GM19025 (cell line): ENCODE results near the gene SDK2.
A peak's percentile ranks its signal among the peaks of the same experiment; 100 is the strongest.

Source experiments
- ATAC-seq: cut with Tn5 transposase; IDR thresholded peaks from one replicate; pipeline ENCODE4 v1.9.1; 2021; ENCODE audit warnings: mild to moderate bottlenecking, low read depth, moderate library complexity; ENCODE audit not compliant: unreplicated experiment

Gene SDK2

DNA sequence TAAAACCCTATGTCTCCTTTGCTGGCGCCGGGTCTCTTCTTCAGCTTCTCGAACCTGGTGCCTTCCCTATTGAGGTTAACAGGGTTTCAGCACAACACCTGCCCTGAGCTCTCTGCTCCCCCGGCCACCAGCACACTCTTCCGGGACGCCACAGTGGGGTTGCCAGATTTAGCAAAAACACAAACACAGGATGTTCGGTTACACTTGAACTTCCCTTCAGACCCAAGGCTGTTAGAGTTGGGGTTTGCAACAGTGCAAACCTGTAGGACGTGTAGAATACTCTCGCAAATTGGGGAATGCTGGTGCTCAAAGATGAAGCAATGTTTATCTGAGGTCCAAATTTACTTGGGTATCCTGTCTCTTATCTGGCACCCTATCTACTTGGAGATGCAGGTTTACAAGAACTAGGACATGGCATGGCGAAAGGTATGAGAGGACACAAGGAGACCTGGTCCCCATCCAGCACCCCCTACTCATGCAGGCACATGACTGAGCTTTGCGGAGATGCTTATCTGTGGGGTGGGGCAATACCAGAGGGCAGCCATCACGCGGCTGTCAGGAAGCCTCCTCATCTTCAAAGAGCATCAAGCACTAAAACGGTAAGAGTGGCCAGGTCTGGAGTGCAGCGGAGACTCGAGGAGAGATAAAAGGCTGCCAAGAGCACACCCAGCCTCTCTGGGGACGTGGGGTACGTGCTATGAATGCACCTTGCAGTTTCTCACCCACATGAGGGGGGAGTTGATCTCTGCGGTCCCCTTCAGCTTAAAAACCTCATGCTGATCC, 52.8 kb downstream of the SDK2 start:
- ATAC-seq, result peak; percentile 62

GRCh38 chr17:73589363-73589980, 54.8 kb downstream of the SDK2 start:
- no peak for ATAC-seq

- ATAC-seq, result no peak
Observed at GRCh38 chr17:73588891-73589290, 55.4 kb downstream of the SDK2 start.

GRCh38 chr17:73588301-73588846, 55.9 kb downstream of the SDK2 start:
- no peak for ATAC-seq

- ATAC-seq, result no peak
Observed at GRCh38 chr17:73586921-73587602, 57.2 kb downstream of the SDK2 start.

DNA sequence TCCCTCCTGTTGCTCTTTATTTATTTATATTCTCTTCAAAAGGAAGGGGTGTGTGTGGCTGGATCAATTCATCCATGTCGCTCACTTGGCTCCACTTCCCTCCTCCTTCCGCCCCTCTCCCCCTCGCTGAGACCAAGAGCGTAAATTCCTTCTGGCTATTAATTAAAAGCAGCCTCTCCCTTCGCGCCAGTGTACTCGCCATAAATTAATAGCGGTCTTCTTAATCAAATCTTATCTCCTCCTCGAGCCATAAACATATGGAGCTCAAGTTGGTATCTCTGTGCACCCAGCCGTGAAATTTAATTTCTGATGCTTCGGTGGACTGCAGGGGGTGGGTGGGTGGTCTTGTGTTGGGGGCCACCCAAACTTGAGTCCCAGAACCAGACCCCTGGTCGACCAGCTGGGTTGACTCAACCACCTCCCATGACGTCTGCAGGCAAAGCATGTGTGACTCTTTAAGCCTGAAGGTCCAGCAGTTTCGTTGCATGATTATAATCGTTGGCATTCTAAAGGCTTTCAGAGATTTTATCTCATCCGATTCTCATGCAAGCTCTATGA, 57.9 kb downstream of the SDK2 start:
- ATAC-seq, result no peak

DNA sequence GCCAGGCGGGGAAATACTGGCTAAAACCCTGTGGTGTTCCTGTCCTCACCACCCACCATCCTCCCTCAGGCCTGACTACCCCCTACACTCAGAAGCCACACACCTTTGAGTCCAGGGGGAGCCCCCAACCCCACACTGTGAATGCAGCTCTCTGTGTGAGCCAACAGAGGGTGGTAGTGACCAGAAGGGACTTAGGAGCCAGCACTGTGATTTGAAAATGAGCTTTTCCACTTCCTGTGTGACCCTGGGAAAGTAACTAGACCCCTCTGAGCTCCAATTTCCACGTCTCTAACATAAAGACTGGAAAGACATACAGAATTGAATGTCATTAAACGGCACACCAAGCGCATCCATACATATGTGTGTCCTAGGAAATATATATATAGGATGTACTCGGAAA, 58.7 kb downstream of the SDK2 start:
- ATAC-seq, result no peak

DNA sequence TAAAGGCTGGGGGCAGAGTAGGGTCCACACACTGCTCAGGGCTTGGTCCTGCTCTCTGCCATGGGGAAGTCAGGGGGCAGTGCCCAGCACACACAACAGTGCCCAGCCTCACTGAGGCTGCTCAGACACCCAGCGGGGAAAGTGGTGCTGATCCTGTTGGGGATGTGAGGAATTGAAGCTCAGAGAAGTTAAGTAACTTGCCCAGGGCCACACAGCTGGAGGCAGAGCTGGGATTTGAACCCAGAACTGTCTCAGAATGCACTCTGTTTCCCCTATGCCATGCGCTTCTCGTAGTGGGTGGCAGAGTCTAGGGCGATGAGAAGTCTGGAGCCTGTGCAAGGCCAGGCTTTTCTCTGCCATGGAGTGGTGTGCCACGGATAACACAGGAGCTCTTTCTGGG, 59.3 kb downstream of the SDK2 start:
- ATAC-seq, result no peak

DNA sequence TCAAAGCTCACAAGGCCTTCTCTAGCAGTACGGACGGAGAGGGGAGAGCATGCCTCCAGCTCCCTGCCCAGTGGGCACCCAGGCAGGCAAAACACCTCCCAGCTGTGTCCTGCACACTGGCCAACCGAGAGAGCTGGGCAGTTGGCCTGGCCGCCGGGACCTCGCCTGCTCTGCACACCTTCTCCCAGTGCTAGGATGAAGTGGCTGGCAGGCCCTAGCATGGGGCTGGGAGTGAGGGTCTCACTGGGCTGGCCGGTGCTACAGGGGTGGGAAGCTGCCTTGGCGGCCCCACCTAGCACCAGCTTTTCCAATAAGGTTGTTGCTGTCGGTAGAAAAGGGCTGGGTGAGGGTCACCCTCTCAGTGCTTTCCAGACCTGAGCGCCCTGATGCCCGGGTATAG, 60.2 kb downstream of the SDK2 start:
- ATAC-seq, result no peak

- no peak for ATAC-seq
Observed at GRCh38 chr17:73582821-73583220, 61.4 kb downstream of the SDK2 start.

DNA sequence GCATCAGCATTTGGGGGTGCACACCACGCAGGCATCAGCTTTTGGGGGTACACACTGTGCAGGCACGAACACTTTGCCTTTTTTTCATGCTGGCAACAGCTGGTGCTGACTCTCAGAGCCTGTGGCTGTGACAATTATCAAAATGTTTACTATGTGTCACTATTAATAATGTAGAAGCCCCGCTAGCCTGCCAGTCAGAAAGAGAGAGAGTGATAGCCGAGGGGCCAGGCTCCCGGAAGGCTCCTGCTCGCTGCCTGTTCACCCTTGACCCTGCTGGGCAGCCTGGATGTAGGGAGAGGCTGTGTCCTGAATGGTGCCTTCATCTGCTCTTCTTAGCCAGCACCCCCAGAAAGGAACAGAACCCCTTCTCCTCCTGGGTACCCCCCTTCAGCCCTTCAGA, 61.9 kb downstream of the SDK2 start:
- no peak for ATAC-seq

DNA sequence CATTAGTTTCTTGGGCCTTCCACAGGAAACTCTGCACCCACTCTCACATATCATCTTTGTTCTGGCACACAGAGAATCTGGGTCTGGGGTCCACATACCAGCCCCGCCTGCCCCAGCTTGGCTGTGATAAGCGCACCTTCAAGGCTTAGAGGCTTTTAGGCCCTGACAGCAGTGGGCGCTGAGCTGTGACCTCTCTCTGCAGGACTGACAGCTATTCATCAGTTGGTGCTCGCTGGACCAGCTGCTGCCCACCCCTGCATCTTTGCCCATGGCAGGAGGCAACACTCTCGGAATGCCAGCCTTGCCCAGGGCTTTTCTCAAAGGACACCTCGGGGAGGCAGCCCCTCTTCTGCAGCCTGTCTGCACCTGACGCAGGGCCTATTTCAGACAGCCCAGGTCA, 62.9 kb downstream of the SDK2 start:
- ATAC-seq, result no peak

GRCh38 chr17:73580073-73580710, 64.1 kb downstream of the SDK2 start:
- no peak for ATAC-seq

- ATAC-seq, result no peak
Observed at GRCh38 chr17:73576556-73577098, 67.6 kb downstream of the SDK2 start.

- no peak for ATAC-seq
Observed at GRCh38 chr17:73575470-73576221, 68.6 kb downstream of the SDK2 start.

- no peak for ATAC-seq
Observed at GRCh38 chr17:73571511-73572130, 72.6 kb downstream of the SDK2 start.

DNA sequence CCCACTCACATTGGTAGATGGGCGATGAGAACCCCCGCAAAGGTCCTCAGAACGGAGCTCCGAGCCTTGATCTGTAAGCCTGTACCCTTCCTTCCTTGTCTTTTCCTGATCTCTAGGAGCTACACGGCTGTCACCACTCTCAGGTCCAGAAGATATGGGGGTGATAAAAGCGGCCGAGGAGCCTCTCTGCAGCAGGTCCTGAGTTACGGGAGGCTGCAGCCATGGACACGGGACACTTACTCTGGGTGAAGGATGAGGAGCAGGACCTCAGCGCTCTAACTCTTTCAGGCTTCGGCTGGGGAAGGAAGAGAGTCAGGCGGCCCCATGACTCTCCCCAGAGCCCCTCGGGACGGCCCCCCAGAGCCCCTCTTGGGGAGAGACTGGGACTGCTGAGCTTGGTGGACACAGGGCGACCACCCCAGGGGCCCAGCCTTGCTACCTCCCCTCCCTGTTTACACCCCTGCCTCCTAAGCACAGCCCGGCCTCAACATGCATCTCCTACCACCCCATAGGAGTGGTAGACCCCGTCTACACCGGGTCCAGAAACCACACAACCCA, 74.4 kb downstream of the SDK2 start:
- no peak for ATAC-seq

DNA sequence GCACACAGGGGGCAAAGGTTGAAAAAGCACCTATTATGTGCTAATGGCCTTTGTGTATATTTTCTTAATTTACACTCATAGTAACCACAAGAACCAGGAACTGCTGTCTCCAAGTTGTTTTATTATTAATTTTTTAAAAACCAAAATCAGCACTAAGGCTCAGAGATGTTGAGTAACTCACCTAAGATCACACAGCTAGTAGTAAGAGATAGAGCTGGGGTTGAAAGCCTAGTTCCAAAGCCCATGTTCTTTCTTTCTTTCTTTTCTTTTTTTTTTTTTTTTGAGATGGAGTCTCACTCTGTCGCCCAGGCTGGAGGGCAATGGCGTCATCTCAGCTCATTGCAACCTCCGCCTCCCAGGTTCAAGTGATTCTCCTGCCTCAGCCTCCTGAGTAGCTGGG, 75.3 kb downstream of the SDK2 start:
- ATAC-seq, result no peak
